K562 (cell line): ENCODE measurements around the gene RXYLT1. TPM values are rescaled to one million over a fixed set of nuclear protein-coding genes. Genes with fewer than 3 reads are reported as not detected.

Experiments used
- E2F1 ChIP-seq: sonication (generic); formaldehyde crosslinking; IDR thresholded peaks from 2 replicates; pipeline ENCODE4 v1.8.1; 2023; ENCODE audit warnings: mild to moderate bottlenecking, missing genetic modification reagents, moderate library complexity
- E2F6 ChIP-seq, 2 experiments: IDR thresholded peaks; 2 replicates each; pipeline ENCODE4 v1.6.1; 2011; ENCODE audit warnings: borderline replicate concordance in 1 of 2, control low read depth in 1 of 2, low read depth in 1 of 2, low read length in 1 of 2, mild to moderate bottlenecking in 1 of 2, mixed read lengths in 1 of 2, moderate library complexity in 1 of 2; ENCODE audit not compliant: insufficient read depth in 1 of 2, insufficient read length in 1 of 2, poor library complexity in 1 of 2, severe bottlenecking in 1 of 2; ENCODE audit errors: extremely low read depth in 1 of 2
- MAX ChIP-seq: sonication (generic); formaldehyde crosslinking; IDR thresholded peaks from 2 replicates; pipeline ENCODE4 v1.9.0; 2022; ENCODE audit warnings: mild to moderate bottlenecking, missing genetic modification reagents
- NKRF ChIP-seq: fragments of 450-650 bp; IDR thresholded peaks from 2 replicates; pipeline ENCODE4 v1.6.1; 2016; ENCODE audit warnings: borderline replicate concordance
- POLR2B ChIP-seq: fragments of 450-650 bp; IDR thresholded peaks from 2 replicates; pipeline ENCODE4 v1.6.1; 2018; ENCODE audit warnings: low read depth; ENCODE audit not compliant: partially characterized antibody
- POLR2H ChIP-seq: IDR thresholded peaks from 2 replicates; pipeline ENCODE4 v1.6.1; 2016; ENCODE audit warnings: missing genetic modification characterization, low read depth, mild to moderate bottlenecking, control low read depth, missing compliant biosample characterization, moderate library complexity
- ZBTB49 ChIP-seq: sonication (generic); formaldehyde crosslinking; IDR thresholded peaks from 2 replicates; pipeline ENCODE4 v1.8.0; 2022; ENCODE audit warnings: missing genetic modification reagents, mild to moderate bottlenecking, borderline replicate concordance
- ZKSCAN8 ChIP-seq: fragments of 200-800 bp; sonication (Bioruptor generic); IDR thresholded peaks from 2 replicates; pipeline ENCODE4 v1.6.1; 2016; ENCODE audit warnings: missing genetic modification characterization, missing compliant biosample characterization
- ZNF197 ChIP-seq: fragments of 200-800 bp; sonication (Bioruptor generic); IDR thresholded peaks from 2 replicates; pipeline ENCODE4 v1.6.1; 2016; ENCODE audit warnings: low read depth, missing genetic modification characterization, missing compliant biosample characterization
- ZNF398 ChIP-seq: fragments of 250-450 bp; sonication (Bioruptor Pico); IDR thresholded peaks from 2 replicates; pipeline ENCODE4 v1.8.0; 2021; ENCODE audit warnings: moderate library complexity, mild to moderate bottlenecking, inconsistent platforms
- ZNF592 ChIP-seq: fragments of 450-650 bp; IDR thresholded peaks from 2 replicates; pipeline ENCODE4 v1.6.1; 2017; ENCODE audit warnings: antibody characterized with exemption, mild to moderate bottlenecking
- ZNF830 ChIP-seq: fragments of 250-450 bp; sonication (Bioruptor Pico); IDR thresholded peaks from 2 replicates; pipeline ENCODE4 v1.5.0; 2021; ENCODE audit warnings: mild to moderate bottlenecking
- polyA plus RNA-seq, 8 experiments: library from polyadenylated mRNA; depleted of rRNA in 4 of 8; stranded (reverse) in 5 of 8; unstranded in 3 of 8; fragments of >200 nt; fragmentation: Nextera tagmentation in 2 of 8; fragmentation: Illumina TruSeq in 1 of 8; extraction: Ambion mirVana in 2 of 8; extraction: Trizol in 1 of 8; gene quantifications; 2 replicates each; pipeline versions ENCODE4 v1.2.1 to v1.2.3, GENCODE V29; 2011 to 2014; ENCODE audit warnings: inconsistent platforms in 1 of 8, missing spikeins in 1 of 8
- total RNA-seq, 7 experiments: library from RNA; depleted of rRNA in 6 of 7; stranded (reverse); fragments of >200 nt in 6 of 7; fragmentation: Illumina TruSeq in 2 of 7; extraction: Trizol in 2 of 7; gene quantifications; 2 replicates each; pipeline versions ENCODE4 v1.2.1 to v1.2.3, GENCODE V29; 2011 to 2021; ENCODE audit warnings: low replicate concordance in 1 of 7

Gene RXYLT1
- total and polyA plus RNA-seq, 9 of the 15 experiments (the other 6 are each of a cell fraction or from before 2014, with no cell fraction given) = 6.7 to 26.5 (median 20.9) TPM

- TF ChIP-seq NKRF (no peak), POLR2B (no peak), ZNF398 (CRISPR knock-in tag) (no peak), ZNF592 (no peak), ZKSCAN8 (CRISPR knock-in tag) (no peak), POLR2H (no peak), ZNF830 (CRISPR knock-in tag) (no peak), ZNF197 (CRISPR knock-in tag) (no peak), ZBTB49 (CRISPR knock-in tag) (no peak), MAX (CRISPR knock-in tag) (peak; percentile 81), E2F1 (no peak), E2F6 (IDR thresholded peaks at IDR 0.05; ENCODE audit: borderline replicate concordance in 1 of 2, extremely low read depth in 1 of 2, insufficient read depth in 1 of 2, insufficient read length in 1 of 2, low read depth in 1 of 2, low read length in 1 of 2, poor library complexity in 1 of 2, severe bottlenecking in 1 of 2) (peak; percentile 63 to 85)
Observed at GRCh38 chr12:63843721-63844390, 64.1 kb downstream of the RXYLT1 start (continued).
